Measurements from ENCODE around the gene PLEK2.
A peak's percentile ranks its signal among the peaks of the same experiment; 100 is the strongest.

Gene PLEK2

DNA sequence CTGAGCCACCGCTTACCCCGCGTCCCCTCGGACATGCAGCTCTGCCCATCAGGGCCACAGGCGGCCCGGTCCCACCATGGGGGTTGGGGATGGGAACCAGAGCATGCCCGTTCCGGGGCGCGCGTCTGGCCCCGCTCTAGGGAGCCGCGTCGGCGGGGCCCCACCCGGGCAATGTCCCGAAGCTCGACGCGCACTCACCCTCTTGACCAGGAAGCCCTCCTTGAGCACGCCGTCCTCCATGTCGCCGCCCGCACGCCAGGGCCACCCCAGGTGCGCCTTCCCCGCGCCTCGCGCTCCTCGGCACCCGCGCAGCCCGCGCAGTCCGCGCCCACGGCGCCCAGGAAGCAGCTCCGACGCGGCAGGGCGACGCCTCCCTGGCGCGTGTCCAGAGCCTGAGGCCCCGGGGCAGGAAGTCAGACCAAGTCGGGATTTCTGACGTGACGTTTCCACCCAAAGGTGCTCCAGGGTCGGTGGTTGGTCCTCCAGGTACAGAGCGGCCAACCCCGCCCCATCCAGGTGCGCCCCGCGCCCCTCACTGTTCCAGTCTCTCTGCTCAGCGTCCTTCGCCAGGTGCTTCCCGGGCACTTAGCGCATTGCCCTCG is at the start of gene PLEK2:
PLEK2 (minus strand) TSS at position 346 of the 602 bp plus-strand sequence; CDS start at position 240, 106 bp downstream.
- no peaks in the 10 kb centered on the region for H3K9me3 Mint-ChIP-seq
- no peak within 1 kb of the TSS for H3K27ac Mint-ChIP-seq
- no peaks in the 10 kb centered on the region for H3K4me1 Mint-ChIP-seq
- peaks cover 5% of the 10 kb centered on the region for H3K27me3 Mint-ChIP-seq (ENCODE audit: low read depth)
- no peak within 1 kb of the TSS for H3K4me3 Mint-ChIP-seq
- TF ChIP-seq, protein P1, sequence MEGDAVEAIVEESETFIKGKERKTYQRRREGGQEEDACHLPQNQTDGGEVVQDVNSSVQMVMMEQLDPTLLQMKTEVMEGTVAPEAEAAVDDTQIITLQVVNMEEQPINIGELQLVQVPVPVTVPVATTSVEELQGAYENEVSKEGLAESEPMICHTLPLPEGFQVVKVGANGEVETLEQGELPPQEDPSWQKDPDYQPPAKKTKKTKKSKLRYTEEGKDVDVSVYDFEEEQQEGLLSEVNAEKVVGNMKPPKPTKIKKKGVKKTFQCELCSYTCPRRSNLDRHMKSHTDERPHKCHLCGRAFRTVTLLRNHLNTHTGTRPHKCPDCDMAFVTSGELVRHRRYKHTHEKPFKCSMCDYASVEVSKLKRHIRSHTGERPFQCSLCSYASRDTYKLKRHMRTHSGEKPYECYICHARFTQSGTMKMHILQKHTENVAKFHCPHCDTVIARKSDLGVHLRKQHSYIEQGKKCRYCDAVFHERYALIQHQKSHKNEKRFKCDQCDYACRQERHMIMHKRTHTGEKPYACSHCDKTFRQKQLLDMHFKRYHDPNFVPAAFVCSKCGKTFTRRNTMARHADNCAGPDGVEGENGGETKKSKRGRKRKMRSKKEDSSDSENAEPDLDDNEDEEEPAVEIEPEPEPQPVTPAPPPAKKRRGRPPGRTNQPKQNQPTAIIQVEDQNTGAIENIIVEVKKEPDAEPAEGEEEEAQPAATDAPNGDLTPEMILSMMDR (IDR thresholded peaks at IDR 0.05; ENCODE audit: unreplicated experiment in 3 of 3): no peak
- H3K36me3 Mint-ChIP-seq (ENCODE audit: low read depth): no peaks in the 10 kb centered on the region

GRCh38 chr14:67461341-67461985 is 49.5 kb upstream of the PLEK2 start:
- Mint-ChIP-seq H3K27me3 (ENCODE audit: low read depth) (peaks cover 23% of the 10 kb centered on the region), H3K4me3 (no peak overlapping the region), H3K4me1 (peaks cover 18% of the 10 kb centered on the region), H3K36me3 (ENCODE audit: low read depth) (no peaks in the 10 kb centered on the region), H3K9me3 (no peaks in the 10 kb centered on the region), H3K27ac (no peak overlapping the region)
- TF ChIP-seq, protein P1 (IDR thresholded peaks at IDR 0.05; ENCODE audit: unreplicated experiment in 3 of 3): no peak

- Mint-ChIP-seq H3K27me3 (ENCODE audit: low read depth) (peaks cover 16% of the 10 kb centered on the region), H3K27ac (no peak overlapping the region), H3K4me3 (no peak overlapping the region), H3K36me3 (ENCODE audit: low read depth) (no peaks in the 10 kb centered on the region), H3K4me1 (peaks cover 18% of the 10 kb centered on the region), H3K9me3 (no peaks in the 10 kb centered on the region)
- TF ChIP-seq, protein P1 (IDR thresholded peaks at IDR 0.05; ENCODE audit: unreplicated experiment in 3 of 3): no peak
These were observed 47.4 kb upstream of the PLEK2 start for GRCh38 chr14:67459336-67459735.

DNA sequence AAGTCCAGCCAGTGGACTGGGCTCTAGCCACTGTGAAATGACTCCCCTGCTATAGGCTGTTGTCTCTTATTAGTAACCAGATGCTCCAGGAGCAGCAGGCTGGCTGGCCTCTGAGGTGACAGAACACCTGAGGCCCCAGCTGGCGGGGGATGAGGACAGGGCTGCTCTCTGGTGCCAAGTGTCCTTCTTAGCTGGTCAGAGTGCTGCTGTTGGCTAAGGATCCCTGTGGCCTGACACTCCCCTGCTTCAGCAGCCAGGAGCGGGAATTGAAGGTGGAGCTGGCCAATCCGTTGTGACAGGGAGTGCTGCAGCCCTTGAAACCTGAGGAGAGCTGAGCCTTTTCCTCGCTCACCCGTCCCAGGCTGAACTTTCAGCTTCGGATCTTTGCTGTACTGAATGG is 45.8 kb upstream of the PLEK2 start:
- Mint-ChIP-seq H3K4me1 (peaks cover 18% of the 10 kb centered on the region), H3K9me3 (no peaks in the 10 kb centered on the region), H3K4me3 (peak overlapping the region in 1 of 3 experiments; percentile 22), H3K27me3 (ENCODE audit: low read depth) (peaks cover 16% of the 10 kb centered on the region), H3K36me3 (ENCODE audit: low read depth) (no peaks in the 10 kb centered on the region), H3K27ac (no peak overlapping the region)
- TF ChIP-seq, protein P1 (IDR thresholded peaks at IDR 0.05; ENCODE audit: unreplicated experiment in 3 of 3): no peak

GRCh38 chr14:67456732-67457131 is 44.8 kb upstream of the PLEK2 start:
- no peaks in the 10 kb centered on the region for H3K36me3 Mint-ChIP-seq (ENCODE audit: low read depth)
- H3K27ac Mint-ChIP-seq: no peak overlapping the region
- H3K27me3 Mint-ChIP-seq (ENCODE audit: low read depth): peaks cover 11% of the 10 kb centered on the region
- TF ChIP-seq, protein P1 (IDR thresholded peaks at IDR 0.05; ENCODE audit: unreplicated experiment in 3 of 3): no peak
- H3K9me3 Mint-ChIP-seq: no peaks in the 10 kb centered on the region
- H3K4me3 Mint-ChIP-seq: no peak overlapping the region
- H3K4me1 Mint-ChIP-seq: peaks cover 15% of the 10 kb centered on the region

Measured in nephron (organoid).